Stromal cell of bone marrow (primary cell): Measurements from ENCODE around the gene PHLPP1.
"Not testable (repeated sequence)": the region's sequence is repeated elsewhere in the genome, so short reads cannot be mapped to it uniquely, and the experiment has no call there.

Experiments used
- DNase-seq: peaks from one replicate; pipeline ENCODE4 v3.0.0-alpha.2; 2012; ENCODE audit warnings: low read depth

PHLPP1 gene

DNA sequence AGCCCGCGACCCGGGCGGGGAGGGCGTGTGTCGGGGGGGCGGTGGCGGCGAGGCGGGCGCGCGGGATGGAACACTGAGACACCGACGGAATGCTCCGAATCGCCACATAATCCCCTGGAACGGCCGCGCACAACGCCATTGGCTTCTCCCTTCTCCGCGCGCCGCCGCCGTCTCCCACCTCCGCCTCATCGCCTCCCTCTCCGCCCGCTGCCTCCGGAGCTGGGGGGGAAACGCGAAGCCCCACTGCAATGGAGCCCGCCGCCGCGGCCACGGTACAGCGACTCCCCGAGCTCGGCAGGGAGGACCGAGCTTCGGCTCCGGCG lies at the start of gene PHLPP1:
Gene PHLPP1 (plus strand): TSS at position 106 of the 323 bp plus-strand sequence. CDS start 143 bp downstream, at position 249.
- no peak for DNase-seq

DNA sequence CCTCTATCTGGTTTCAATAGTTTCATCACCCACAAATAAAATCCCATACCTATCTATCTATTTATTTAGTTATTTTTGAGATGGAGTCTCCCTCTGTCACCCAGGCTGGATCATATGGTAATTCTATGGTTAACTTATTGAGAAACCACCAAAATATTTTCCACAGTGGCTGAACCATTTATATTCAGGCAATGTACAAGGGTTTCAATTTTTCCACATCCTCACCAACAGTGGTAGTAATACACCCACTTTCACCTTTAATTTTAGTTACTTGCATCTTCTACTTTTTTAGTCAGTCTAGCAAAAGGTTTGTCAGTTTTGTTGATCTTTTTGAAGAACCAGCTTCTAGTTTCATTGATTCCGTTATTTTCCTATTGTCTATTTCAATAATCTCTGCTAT lies 46.1 kb upstream of the PHLPP1 start:
- DNase-seq: no peak

DNA sequence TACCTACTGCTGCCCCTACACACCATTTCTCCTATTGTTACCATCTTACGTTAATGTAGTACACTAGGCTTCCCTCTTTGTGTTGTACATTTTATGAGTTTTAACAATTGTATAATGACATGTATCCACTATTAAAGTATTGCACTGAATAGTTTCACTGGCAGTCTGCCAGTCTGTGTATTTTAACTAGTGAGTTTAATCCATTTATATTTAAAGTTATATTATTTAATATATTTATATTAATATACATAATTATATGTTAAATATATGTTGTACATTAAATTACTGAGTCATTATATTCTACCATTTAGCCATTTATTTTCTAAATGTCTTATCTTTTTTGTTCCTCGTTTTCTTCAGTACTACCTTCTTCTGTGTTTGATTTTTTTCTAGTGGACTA lies 44.8 kb upstream of the PHLPP1 start:
- DNase-seq: no peak

DNA sequence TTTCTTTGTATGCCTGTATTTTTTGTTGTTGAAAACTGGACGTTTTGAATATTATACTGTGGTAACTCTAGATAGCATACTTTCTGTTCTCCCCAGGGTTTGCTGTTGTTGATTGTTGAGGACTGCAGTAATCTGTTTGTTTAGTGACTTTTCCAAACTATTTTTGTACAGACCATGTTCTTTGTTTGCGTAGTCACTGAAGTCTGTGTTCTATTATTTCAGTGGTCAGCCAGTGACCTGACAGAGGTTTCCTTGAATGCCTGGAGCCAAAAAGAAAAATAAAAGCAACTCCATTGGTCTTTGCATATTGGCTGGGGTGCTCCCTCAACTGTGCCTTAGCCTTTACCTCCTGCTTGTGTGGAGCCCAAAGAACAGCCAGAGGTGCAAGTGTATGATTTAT lies 42.7 kb upstream of the PHLPP1 start:
- DNase-seq: no peak

DNA sequence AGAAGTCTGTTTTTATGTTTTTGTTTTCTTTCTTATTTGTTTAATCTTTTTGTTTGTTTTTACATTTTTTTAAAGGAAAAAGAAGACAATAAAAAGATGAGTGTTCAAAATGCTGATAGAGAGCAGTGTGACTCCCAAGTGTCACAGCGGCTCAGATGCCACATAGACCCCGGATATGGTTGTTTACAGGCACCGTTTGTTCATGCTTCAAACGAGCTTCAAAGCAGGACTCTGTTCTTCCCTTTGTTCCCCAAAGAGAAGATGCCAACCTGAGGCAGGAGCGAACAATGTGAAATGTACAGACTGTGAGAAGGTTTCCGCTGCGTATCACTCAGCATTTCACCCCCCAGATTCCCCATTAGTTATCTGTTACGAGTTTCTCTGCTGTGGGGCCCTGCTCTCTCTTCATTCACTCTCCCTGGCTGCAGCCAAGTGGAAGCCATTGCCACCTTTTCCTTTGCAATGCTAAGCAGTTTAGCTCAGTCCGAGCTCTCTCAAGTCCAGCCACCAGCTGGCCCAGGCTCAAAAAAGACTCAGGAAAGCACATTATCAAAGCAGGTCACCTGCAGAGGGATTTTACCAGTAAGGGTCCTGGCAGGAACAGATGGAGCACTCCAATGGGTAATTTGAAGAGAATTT lies 36.4 kb upstream of the PHLPP1 start:
- no peak for DNase-seq

DNA sequence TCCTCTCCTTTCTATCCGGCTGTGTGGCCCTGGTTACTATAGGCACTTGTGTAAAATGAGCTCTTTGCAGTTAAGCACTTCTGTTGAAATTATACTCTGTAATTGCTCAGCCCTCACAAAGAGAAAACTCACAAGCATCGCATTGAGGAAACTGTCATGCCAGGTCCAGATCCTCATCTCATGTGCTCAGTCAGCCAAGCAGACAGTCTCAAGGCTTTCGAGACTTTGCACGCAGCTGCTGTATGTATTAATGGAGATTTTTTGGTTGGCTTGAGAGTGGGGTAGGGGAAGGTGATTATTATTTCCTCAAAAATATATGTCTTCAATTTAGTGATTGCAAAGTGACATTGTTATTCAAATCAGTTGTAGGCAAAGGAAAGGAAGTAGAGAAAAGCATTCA lies 33.0 kb upstream of the PHLPP1 start:
- DNase-seq: no peak

DNA sequence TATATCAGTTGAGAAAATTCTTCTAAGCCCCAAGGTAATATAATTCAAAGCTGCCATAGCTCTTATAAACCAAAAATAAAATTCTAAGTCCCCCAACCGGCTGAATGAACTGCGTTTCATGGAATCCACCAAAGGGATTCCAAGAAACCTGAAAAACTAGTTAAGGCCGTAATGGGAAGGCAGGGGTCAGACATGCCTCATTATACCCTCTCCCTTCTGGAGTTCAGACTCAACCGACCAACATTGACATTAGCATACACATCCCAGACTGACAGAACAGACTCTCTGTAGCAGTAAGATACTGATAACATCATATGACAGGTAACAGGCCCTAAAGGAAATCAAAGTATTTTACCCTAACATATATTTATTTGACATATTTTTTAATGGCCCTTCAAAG lies 31.4 kb upstream of the PHLPP1 start:
- DNase-seq: no peak

DNA sequence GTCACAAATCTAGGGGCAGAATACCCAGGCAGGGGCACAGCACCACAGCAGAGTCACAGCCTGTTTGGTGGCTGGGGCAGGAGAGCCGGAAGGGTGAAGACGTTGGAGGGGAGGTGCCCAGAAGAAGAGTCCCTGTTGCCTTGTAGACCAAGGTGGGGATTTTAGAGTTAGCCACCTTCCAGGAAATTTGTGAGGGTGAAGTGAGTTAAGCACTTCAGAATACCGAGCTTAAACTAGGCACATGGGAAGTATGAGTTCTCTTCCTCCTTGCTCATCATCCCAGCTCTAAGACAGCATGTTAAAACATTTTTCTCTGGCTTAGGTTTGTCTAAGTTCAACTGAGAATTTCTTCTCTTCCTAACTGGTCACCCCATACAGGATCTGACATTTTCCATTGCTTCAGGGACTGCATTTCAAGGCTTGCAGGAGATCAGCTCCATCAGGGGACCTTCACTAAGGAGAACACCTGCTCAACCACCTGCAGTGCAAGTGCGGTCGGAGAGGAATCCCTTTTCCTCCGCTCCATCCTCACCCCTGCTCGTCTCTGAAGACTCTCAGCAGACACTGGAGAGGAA lies 26.5 kb upstream of the PHLPP1 start:
- no peak for DNase-seq

DNA sequence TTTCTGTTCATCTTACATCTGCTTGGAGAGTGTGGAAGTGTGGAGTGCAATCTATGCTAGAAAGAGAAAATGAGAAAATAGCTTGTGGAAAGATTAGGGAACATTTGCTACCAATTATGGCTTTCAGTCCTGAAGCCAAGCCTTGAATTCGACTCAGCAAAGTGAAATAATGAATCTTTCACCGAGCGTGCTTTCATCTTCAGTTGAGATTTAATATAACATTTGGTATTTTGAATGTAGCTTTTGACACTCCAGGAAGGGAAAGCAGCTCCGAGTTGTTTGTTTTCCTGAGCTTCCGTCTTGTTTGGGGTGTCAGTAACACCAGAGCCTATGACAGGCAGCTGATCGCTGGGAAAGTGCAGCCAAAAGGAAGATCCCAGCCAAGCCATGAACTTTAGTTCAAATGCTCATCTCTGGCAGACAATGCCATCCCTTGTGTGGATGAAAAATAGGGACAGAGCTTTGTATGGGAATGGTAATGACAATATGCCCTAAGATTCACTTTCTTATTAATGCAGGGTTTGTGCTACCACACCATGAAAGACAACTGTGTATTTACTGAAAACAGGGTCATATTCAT lies 25.0 kb upstream of the PHLPP1 start:
- DNase-seq: no peak

DNA sequence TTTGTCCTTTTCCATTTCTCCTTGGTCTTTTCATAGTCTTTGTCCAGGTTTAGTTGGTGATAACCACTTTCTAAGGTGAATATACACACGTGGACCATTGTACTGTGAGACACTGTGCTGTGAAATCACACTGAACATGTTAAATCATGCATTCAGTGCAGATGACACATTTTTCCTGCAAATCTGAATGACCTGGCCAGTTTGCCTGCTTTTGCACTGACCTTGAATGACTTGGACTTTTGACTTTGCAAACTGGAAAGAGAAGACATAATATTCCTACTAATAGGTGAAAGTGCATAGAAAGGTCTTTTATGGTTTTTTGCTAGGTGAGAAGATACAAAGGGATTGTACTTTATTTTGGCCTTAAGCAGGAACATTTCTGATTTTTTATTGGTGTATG lies 21.7 kb upstream of the PHLPP1 start:
- DNase-seq: no peak

DNA sequence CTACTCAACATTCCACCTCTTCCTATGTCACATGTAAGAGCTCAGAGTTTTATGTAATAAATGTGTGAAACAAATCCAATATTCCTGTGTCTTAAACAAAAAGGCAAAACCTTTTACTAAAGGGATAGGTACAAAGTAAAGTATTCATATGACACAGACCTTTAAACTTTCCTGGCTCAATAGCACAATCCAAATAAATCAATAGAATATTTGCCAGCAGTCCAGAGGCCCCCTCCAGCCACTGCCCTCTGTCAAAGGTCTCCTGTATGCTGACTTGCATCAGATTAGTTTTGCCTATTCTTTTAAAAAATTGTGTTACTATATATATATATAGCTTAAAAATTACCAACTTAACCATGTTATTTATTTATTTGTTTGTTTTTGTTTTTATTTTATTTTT lies 17.7 kb upstream of the PHLPP1 start:
- no peak for DNase-seq

DNA sequence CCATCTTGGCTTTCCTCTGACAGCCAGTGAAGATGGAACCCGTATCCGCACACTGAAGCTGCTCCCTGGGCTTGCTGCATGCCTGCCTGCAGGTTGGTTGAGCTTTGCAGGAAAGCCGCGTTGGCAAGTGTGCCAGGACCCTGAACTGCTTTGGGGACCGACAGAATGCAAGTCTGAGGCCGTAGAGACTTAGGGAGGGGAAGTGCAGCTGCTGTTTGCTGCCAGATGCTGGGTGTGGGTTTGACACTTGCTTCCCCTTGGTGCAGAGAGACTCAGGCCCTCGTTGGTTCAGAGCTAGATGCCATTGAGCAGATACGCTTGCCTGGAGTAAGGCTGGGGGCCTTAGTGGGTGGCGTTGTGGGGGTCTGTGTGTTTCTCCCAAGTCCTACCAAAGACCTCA lies 13.1 kb upstream of the PHLPP1 start:
- no peak for DNase-seq

DNA sequence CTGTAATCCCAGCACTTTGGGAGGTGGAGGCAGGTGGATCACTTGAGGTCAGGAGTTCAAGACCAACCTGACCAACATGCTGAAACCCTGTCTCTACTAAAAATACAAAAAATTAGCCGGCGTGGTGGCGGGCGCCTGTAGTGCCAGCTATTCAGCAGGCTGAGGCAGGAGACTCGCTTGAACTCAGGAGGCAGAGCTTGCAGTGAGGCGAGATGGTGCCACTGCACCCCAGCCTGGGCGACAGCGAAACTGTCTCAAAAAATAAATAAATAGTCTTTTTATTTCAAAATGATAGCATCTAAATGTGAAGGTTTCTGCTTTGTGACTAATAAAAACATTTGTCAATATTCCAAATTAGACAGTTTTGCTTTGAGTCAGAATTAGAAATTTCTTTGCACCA lies 8.5 kb upstream of the PHLPP1 start:
- not testable (repeated sequence) for DNase-seq

DNA sequence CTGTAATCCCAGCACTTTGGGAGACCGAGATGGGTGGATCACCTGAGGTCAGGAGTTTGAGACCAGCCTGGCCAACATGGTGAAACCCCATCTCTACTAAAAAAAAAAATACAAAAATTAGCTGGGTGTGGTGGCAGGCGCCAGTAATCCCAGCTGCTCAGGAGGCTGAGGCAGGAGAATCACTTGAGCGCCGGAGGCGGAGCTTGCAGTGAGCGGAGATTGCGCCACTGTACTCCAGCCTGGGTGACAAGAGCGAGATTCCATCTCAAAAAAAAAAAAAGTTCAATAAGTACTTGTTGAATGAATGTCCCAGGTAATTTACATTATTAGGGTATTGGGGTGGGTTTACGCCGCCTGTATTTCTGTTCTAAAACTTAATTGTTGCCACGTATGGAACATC lies 5.4 kb upstream of the PHLPP1 start:
- not testable (repeated sequence) for DNase-seq

DNA sequence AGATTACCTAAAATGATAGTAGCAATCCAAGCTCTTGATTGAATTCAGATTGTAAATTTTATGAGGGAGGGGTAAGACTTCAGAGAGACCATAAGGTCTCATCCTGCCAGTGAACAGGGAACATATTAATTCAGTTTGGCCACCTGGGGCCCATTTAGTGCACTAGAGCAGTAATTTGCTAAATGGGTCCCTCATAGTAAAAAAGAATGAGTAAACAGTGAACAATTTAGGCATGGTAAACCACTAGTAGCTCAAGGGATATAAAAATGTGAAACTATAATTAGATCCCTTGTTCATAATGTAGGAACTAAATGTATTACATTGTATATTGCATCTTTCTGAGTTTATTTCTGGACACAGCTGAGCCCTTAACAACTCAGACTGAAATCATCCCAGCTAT lies 4.9 kb upstream of the PHLPP1 start:
- no peak for DNase-seq

DNA sequence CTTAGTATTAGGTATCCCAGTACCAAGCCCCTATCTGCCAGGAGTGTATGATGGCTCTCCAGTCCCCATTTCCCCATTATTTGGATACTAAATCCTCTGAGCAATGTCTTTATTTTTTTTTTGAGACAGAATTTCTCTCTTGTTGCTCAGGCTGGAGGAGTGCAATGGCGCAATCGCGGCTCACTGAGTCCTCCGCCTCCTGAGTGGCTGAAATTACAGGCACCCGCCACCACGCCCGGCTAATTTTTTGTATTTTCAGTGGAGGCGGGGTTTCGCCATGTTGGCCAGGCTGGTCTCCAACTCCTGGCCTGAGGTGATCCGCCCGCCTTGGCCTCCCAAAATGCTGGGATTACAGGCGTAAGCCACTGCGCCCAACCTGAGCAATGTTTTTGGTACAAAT lies 3.6 kb upstream of the PHLPP1 start:
- no peak for DNase-seq

DNA sequence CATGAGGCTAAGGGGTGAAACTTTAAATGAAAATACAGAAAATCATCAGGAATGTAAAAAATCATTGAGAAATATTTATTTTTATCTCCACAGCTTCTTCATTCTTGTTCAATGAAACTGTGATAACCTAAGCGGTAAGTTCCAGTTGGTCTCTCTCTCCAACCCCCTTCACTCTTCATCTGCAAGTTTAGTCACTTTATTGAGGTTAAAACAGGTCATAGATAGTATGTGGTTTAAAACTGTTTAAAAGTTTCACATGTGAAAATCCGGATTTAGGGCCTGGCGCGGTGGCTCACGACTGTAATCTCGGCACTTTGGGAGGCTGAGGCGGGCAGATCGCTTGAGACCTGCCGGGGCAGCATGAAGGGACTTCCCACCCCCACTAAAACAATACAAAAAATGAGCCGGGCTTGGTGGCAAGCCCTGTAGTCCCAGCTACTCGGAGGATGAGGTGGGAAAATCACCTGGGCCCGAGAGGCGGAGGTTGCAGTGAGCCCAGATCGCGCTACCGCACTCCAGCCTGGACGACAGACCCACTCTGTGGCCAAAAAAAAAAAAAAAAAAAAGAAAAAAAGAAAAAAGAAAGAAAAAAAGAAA lies 1.6 kb upstream of the PHLPP1 start:
- no peak for DNase-seq

DNA sequence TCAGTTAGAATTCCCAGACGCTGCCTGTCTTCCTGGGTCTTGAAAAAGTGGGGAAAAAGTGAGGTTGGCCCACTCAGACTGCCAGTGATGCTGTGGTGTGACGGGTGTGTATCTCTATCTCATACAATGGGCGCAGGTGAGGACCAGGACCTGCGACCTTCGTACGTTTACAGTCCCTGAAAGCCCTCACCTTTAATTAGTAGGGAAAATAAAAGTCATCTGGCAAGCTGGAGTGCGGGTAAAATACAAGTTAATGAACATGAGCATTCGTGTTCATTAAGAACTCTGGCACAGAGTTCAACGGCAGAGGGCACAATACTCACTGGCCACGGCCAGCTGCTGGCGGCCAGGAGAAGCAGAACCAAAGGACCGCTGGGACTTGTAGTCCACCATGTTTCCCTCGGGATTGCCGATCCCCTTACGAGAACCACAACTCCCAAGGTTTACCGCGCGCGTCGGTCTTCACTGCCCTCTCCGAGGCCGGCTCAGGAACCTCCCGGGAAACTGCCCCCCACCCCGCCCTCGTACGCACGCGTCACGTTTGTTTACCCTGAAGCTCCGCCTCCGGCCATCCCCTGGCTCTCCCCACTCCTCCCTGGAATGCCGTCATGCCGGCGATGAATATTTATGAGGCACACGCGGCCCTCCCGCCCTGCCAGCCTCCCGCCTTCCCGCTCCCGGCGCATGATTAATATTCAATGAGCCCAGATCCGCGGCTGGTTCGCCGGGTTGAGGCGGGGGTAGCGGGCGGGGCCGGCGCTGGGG lies 488 bp upstream of the PHLPP1 start:
- peak; percentile 99 for DNase-seq

DNA sequence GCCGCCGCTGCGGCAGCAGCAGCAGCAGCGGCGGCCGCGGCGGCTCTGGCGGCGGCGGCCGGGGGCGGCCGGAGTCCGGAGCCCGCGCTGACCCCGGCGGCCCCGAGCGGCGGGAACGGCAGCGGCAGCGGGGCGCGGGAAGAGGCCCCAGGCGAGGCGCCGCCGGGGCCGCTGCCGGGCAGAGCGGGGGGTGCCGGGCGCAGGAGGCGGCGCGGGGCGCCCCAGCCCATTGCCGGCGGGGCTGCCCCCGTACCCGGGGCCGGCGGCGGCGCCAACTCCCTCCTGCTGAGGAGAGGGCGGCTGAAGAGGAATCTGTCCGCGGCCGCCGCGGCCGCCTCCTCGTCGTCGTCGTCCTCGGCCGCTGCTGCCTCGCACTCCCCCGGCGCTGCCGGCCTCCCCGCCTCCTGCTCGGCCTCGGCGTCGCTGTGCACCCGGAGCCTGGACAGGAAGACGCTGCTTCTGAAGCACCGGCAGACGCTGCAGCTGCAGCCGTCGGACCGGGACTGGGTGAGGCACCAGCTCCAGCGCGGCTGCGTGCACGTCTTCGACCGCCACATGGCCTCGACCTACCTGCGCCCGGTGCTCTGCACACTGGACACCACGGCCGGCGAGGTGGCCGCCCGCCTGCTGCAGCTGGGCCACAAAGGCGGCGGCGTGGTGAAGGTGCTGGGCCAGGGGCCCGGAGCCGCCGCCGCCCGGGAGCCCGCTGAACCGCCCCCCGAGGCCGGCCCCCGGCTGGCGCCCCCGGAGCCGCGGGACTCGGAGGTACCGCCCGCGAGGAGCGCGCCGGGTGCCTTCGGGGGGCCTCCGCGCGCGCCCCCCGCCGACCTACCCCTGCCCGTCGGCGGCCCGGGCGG lies 646 bp downstream of the PHLPP1 start:
- DNase-seq: no peak

DNA sequence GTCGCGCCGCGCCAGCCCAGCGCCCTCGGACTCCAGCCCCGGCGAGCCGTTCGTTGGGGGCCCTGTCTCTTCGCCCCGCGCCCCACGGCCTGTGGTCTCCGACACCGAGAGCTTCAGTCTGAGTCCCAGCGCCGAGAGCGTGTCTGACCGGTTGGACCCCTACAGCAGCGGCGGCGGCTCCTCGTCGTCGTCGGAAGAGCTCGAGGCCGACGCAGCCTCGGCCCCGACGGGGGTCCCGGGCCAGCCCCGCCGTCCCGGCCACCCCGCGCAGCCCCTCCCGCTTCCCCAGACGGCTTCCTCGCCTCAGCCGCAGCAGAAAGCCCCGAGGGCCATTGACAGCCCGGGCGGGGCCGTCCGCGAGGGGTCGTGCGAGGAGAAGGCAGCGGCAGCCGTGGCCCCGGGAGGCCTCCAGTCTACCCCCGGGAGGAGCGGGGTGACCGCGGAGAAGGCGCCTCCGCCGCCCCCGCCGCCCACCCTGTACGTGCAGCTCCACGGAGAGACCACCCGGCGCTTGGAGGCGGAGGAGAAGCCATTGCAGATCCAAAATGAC lies 1.4 kb downstream of the PHLPP1 start:
- DNase-seq: no peak

DNA sequence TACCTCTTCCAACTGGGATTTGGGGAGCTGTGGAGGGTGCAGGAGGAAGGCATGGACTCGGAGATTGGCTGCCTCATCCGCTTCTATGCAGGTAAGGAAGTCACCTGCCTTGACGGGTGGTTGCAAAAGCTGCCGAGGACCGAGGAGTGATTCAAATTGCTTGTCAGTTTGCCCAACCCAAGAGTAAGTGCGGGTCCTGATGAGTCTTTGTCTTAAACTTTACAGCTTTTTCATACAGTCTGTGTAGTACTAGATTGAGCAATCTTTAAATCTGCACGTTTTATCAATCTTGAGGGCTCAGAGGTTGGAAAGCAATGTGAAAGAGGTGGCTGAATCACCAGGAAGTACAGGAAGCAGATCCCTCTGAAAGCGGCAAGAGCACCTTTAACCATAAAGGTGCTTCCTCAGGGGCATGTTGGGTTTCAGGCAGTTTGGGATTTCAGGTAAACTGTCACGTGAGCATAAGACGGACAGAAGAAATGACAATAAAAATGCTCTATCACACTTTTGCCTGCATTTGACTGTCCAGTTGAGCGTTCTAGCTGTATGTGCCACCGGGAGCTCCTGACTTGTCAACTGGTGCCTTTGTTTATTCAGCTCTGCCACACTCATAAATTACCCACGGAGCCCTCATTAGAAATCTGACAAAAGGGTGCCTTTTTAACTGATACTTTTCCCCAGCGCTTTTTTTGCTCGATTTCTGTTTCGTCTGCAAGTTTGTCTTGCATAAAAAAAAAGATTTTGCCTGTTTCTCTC lies 2.0 kb downstream of the PHLPP1 start:
- DNase-seq: peak; percentile 25
